HepG2 (cell line): Measurements from ENCODE around the gene RALB.

Source experiments
- ELF4 ChIP-seq: sonication (generic); formaldehyde crosslinking; IDR thresholded peaks from 2 replicates; pipeline ENCODE4 v1.5.0; 2020; ENCODE audit warnings: missing genetic modification reagents, mild to moderate bottlenecking, moderate library complexity, borderline replicate concordance
- JUN ChIP-seq: sonication (generic); formaldehyde crosslinking; IDR thresholded peaks from 2 replicates; pipeline ENCODE4 v1.4.0; 2020; ENCODE audit warnings: mild to moderate bottlenecking, missing genetic modification reagents
- YY1 ChIP-seq: IDR thresholded peaks from 2 replicates; pipeline ENCODE4 v1.6.1; 2011; ENCODE audit warnings: low read length, low read depth, moderate library complexity, mild to moderate bottlenecking; ENCODE audit not compliant: insufficient read depth, insufficient replicate concordance

- TF ChIP-seq ELF4: no peak
- no peak for TF ChIP-seq JUN (CRISPR knock-in tag)
- TF ChIP-seq YY1: no peak
These were observed 17.0 kb upstream of the RALB start for GRCh38 chr2:120235681-120236080.
